CD4-positive, CD25-positive, alpha-beta regulatory T cell (primary cell): ENCODE measurements around the gene ELOVL2. TPM values are rescaled to one million over a fixed set of nuclear protein-coding genes. Genes with fewer than 3 reads are reported as not detected.

Experiments
- ATAC-seq, 2 donors: fragments of 150-1000 bp; cut with Tn5 transposase; one replicate each; pipeline ENCODE4 v1.10.0; 2021; ENCODE audit warnings: low read depth in 2 of 2, moderate number of reproducible peaks in 2 of 2, moderate library complexity in 1 of 2
- DNase-seq, 3 donors: peaks; one replicate each; pipeline versions ENCODE4 v3.0.0 to v3.0.0-alpha.2; 2012 to 2022; ENCODE audit warnings: mixed read lengths in 1 of 3
- H3K27ac ChIP-seq: one replicate; pipeline ENCODE4 v1.7.0; 2013; ENCODE audit warnings: mild to moderate bottlenecking, low read length; ENCODE audit not compliant: insufficient read depth, poor library complexity, severe bottlenecking
- H3K27me3 ChIP-seq: one replicate; pipeline ENCODE4 v1.7.0; 2013; ENCODE audit warnings: low read length; ENCODE audit not compliant: control insufficient read depth, insufficient read depth
- H3K36me3 ChIP-seq: one replicate; pipeline ENCODE4 v1.7.0; 2013; ENCODE audit warnings: mild to moderate bottlenecking, low read length, moderate library complexity; ENCODE audit not compliant: control insufficient read depth, insufficient read depth
- H3K4me1 ChIP-seq: 2 replicates; pipeline ENCODE4 v1.7.0; 2013; ENCODE audit warnings: mild to moderate bottlenecking, low read length; ENCODE audit not compliant: insufficient read depth, control insufficient read depth, poor library complexity, severe bottlenecking
- H3K4me3 ChIP-seq: one replicate; pipeline ENCODE4 v1.7.0; 2013; ENCODE audit warnings: low read depth, mild to moderate bottlenecking, low read length, moderate library complexity
- H3K9me3 ChIP-seq, 2 experiments: 1 replicate in 1 of 2; 2 replicates in 1 of 2; pipeline ENCODE4 v1.7.0; 2013; ENCODE audit warnings: low read length in 2 of 2, mild to moderate bottlenecking in 1 of 2, moderate library complexity in 1 of 2; ENCODE audit not compliant: control insufficient read depth in 2 of 2
- H3K27ac Mint-ChIP-seq, 3 donors: one replicate each; pipeline ENCODE4 v1.8.0; 2020 to 2022; ENCODE audit warnings: mild to moderate bottlenecking in 3 of 3, mixed read lengths in 3 of 3, moderate library complexity in 2 of 3
- H3K27me3 Mint-ChIP-seq: one replicate; pipeline ENCODE4 v1.8.0; 2022; ENCODE audit warnings: mild to moderate bottlenecking, mixed read lengths
- H3K36me3 Mint-ChIP-seq: one replicate; pipeline ENCODE4 v1.8.0; 2020; ENCODE audit warnings: mixed read lengths
- H3K4me1 Mint-ChIP-seq, 4 donors: one replicate each; pipeline ENCODE4 v1.8.0; 2020 to 2022; ENCODE audit warnings: mixed read lengths in 4 of 4, mild to moderate bottlenecking in 1 of 4
- H3K4me3 Mint-ChIP-seq, 4 donors: one replicate each; pipeline ENCODE4 v1.8.0; 2020 to 2022; ENCODE audit warnings: mild to moderate bottlenecking in 4 of 4, mixed read lengths in 4 of 4, moderate library complexity in 3 of 4
- H3K9me3 Mint-ChIP-seq, 7 donors: one replicate each; pipeline ENCODE4 v1.8.0; 2020 to 2022; ENCODE audit warnings: mixed read lengths in 7 of 7, mild to moderate bottlenecking in 3 of 7, moderate library complexity in 2 of 7
- polyA plus RNA-seq, 4 donors: library from polyadenylated mRNA; unstranded; fragments of 300-500 nt; fragmentation: Illumina TruSeq; gene quantifications; one replicate each; pipeline ENCODE4 v1.2.3, GENCODE V29; 2021
- total RNA-seq: library from RNA; stranded (reverse); gene quantifications from one replicate; pipeline ENCODE4 v1.2.3, GENCODE V29; 2022

ELOVL2 gene
- total and polyA plus RNA-seq, 5 donors from 2014 or later, result not detected

DNA sequence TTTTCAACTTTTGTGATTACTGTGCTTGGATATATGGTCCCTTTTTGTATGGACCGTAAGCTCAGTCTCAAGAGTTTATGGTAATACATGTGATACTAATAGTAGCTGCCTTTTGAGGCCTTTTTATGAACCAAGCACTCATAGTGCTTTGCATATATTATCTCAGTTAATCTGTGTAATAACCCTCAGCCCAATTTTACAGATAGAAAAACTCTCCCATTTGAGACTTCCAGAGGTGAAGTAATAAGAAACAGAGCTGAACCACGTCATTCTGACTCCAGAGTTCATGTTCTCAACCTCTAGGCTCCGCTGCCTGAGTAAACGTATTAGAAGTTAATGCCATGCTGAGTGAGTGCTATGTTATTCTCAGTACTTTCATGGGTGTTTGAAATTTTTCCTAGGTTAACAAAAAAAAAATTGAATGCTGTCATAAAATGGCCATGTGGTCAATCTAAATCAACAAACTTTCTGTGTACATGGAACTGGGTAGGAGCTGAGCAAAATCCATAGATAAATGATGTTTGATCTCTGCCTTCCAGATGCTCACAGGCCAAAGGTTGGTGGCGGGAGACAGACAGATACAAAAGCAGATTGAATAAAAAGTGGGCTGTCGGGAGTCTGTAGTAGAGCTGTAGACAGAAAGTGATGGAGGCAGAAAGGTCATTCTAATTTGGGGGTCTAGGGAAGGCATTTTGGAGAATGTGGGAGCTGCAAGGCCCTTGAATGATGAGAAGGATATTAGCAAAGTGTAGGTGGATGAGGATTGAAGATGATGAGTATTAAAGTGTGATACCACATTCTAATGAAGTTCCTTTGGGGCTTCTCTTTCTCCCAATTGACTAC is 22.6 kb upstream of the ELOVL2 start:
- Mint-ChIP-seq H3K36me3 (no peaks in the 10 kb centered on the region), H3K27ac (no peak overlapping the region), H3K4me3 (no peak overlapping the region), H3K9me3 (no peaks in the 10 kb centered on the region), H3K27me3 (peaks cover 42% of the 10 kb centered on the region), H3K4me1 (no peaks in the 10 kb centered on the region)
- Histone ChIP-seq H3K4me1 (no peaks in the 10 kb centered on the region), H3K9me3 (no peaks in the 10 kb centered on the region), H3K36me3 (no peaks in the 10 kb centered on the region), H3K27ac (no peak overlapping the region), H3K4me3 (no peak overlapping the region), H3K27me3 (peaks cover 1% of the 10 kb centered on the region)
- ATAC-seq (no peak), DNase-seq (no peak)

DNA sequence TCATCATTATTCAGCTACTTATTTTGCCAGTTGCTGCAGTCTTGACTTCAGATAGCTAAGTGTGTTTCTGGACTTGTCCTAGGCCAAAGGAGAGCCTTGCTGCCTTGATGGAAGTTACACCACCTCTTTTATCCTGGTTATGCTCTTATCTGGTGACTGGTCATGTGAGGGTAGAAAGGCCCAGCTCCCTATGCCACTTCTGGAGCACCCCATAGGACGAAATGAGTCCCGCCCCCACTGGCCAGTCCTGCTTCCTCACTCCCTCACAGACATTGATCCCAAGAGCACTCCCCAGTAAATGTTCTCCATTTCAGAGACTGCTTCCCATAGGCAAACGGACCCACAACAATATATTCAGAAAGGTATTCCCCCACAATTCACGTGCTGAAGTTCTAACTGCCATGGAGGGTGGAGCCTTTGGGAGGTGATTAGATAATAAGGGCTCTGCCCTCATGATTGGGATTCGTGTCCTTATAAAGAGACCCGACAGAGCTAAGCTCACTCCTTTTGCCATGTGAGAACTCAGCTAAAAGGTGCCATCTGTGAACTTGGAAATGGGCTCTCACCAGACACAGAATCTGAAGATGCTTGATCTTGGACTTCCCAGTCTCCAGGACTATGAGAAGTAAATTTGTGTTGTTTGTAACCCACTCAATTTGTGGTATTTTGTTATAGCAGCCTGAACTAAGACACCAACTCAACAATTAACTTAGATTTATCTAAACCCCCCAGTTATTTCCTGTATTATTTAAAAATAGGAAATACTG is 21.5 kb upstream of the ELOVL2 start:
- Mint-ChIP-seq H3K27me3 (peaks cover 44% of the 10 kb centered on the region), H3K27ac (no peak overlapping the region), H3K36me3 (no peaks in the 10 kb centered on the region), H3K4me3 (no peak overlapping the region), H3K9me3 (no peaks in the 10 kb centered on the region), H3K4me1 (no peaks in the 10 kb centered on the region)
- no peaks in the 10 kb centered on the region for H3K4me1 ChIP-seq
- peaks cover 1% of the 10 kb centered on the region for H3K27me3 ChIP-seq
- H3K36me3 ChIP-seq, result no peaks in the 10 kb centered on the region
- H3K9me3 ChIP-seq, result no peaks in the 10 kb centered on the region
- no peak overlapping the region for H3K27ac ChIP-seq
- DNase-seq (no peak), ATAC-seq (no peak)
- no peak overlapping the region for H3K4me3 ChIP-seq

DNA sequence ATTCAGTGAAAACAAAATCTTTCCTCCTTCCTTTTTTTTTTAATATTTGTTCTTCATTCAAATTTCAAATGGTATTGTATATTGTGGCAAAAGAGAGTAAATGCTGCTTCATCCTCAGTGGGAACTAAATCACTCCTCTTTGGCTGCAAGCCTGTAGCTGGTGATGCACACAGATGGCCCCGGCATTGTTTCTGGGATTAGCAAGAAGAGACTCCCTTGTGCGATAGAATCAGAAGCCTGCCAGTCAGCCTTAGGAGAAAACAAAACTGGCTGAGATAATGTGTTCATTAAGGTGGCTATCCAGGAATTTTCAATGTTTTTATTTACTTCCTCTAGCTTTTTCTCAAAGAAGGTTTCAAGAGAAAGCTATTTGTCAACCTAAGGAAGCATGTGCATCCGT is 20.7 kb upstream of the ELOVL2 start:
- Histone ChIP-seq H3K4me3 (no peak overlapping the region), H3K36me3 (no peaks in the 10 kb centered on the region), H3K27me3 (peaks cover 1% of the 10 kb centered on the region), H3K4me1 (no peaks in the 10 kb centered on the region), H3K9me3 (no peaks in the 10 kb centered on the region), H3K27ac (no peak overlapping the region)
- Mint-ChIP-seq H3K4me3 (no peak overlapping the region), H3K36me3 (no peaks in the 10 kb centered on the region), H3K9me3 (no peaks in the 10 kb centered on the region), H3K4me1 (no peaks in the 10 kb centered on the region), H3K27me3 (peaks cover 48% of the 10 kb centered on the region), H3K27ac (no peak overlapping the region)
- no peak for DNase-seq
- no peak for ATAC-seq

DNA sequence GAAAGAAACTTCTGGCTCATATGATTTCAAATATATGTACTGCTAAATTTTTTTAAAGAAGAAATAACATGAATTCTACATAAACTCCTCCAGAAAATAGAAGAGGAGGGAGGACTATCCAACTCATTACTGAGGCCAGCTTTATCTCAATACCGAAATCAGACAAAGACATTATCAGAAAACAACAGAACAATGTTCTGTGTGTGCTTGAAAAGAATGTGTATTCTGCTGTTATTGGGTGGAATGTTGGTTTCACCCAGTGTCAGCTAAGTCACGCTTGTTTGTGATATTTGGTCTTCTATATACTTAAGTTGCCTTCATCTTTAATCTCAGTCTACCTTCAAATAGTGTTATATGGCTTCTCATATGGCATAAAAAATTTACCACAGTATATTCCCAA is 18.6 kb upstream of the ELOVL2 start:
- ATAC-seq, result no peak
- Mint-ChIP-seq H3K4me3 (no peak overlapping the region), H3K27ac (no peak overlapping the region), H3K9me3 (no peaks in the 10 kb centered on the region), H3K4me1 (no peaks in the 10 kb centered on the region), H3K27me3 (peaks cover 39% of the 10 kb centered on the region), H3K36me3 (no peaks in the 10 kb centered on the region)
- Histone ChIP-seq H3K4me3 (no peak overlapping the region), H3K36me3 (no peaks in the 10 kb centered on the region), H3K9me3 (no peaks in the 10 kb centered on the region), H3K27me3 (peaks cover 1% of the 10 kb centered on the region), H3K27ac (no peak overlapping the region), H3K4me1 (no peaks in the 10 kb centered on the region)
- DNase-seq, result no peak

DNA sequence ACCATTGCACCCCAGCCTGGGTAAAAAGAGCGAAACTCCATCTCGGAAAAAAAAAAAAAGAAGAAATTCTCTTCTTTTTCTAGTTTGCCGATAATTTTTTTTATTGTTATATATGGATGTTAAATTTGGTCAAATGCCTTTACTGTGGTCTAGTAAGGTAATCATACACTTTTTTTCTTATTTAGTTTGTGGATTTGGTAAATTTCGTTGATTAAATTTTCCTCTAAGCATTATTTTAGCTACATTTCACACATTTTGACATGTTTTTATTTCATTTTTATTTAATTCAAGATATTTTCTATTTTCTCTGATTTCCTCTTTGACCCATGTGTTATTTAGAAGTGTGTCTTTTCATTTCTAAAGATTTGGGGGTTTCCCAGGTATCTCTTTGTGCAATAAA is 18.0 kb upstream of the ELOVL2 start:
- Histone ChIP-seq H3K36me3 (no peaks in the 10 kb centered on the region), H3K27me3 (peaks cover 1% of the 10 kb centered on the region), H3K27ac (no peak overlapping the region), H3K4me1 (no peaks in the 10 kb centered on the region), H3K9me3 (no peaks in the 10 kb centered on the region), H3K4me3 (no peak overlapping the region)
- ATAC-seq (no peak), DNase-seq (no peak)
- no peak overlapping the region for H3K4me3 Mint-ChIP-seq
- no peaks in the 10 kb centered on the region for H3K4me1 Mint-ChIP-seq
- H3K9me3 Mint-ChIP-seq, result no peaks in the 10 kb centered on the region
- H3K27me3 Mint-ChIP-seq, result peaks cover 34% of the 10 kb centered on the region
- no peaks in the 10 kb centered on the region for H3K36me3 Mint-ChIP-seq
- H3K27ac Mint-ChIP-seq, result no peak overlapping the region

DNA sequence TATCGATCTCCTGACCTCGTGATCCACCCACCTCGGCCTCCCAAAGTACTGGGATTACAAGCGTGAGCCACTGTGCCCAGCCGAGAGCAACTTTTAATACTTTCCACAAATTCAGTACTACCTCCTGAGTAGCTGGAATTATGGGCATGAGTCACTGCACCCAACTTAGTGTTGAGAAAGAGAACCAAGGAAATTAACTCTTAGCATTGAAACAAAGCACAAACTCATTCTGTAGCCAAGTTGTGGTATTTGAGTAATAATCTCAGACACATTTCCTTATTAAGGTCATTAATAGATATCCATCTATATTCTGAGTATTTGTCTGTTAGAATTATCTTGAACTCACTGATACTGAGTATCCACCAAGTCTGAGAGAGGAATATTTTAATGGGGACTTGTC is 14.3 kb upstream of the ELOVL2 start:
- Histone ChIP-seq H3K4me1 (no peaks in the 10 kb centered on the region), H3K27ac (no peak overlapping the region), H3K4me3 (no peak overlapping the region), H3K36me3 (no peaks in the 10 kb centered on the region), H3K9me3 (no peaks in the 10 kb centered on the region), H3K27me3 (peaks cover 8% of the 10 kb centered on the region)
- H3K36me3 Mint-ChIP-seq, result no peaks in the 10 kb centered on the region
- H3K4me3 Mint-ChIP-seq, result no peak overlapping the region
- H3K27ac Mint-ChIP-seq, result no peak overlapping the region
- DNase-seq (no peak), ATAC-seq (no peak)
- peaks cover 36% of the 10 kb centered on the region for H3K27me3 Mint-ChIP-seq
- H3K9me3 Mint-ChIP-seq, result peaks cover 0 to 2% (median 0%) of the 10 kb centered on the region in 7 donors
- no peaks in the 10 kb centered on the region for H3K4me1 Mint-ChIP-seq

DNA sequence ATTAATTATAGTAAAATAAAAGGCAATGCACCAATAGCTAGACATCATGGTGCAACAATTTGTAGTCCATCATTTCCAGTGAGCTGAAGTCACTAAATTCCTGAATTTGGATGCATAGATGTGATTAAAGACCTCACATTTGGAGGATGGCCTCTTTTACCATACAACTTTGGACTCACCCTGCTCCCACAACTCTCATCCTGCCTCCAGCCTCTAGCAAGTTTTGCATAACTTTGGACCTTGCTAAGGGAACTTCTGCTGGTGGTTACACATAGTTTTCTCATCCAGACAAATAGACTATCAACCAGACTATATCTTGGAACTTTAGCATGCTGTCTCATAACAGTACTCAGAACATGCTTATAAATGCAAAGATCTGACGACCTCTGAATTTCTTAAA is 12.8 kb upstream of the ELOVL2 start:
- Histone ChIP-seq H3K9me3 (no peaks in the 10 kb centered on the region), H3K27me3 (peaks cover 9% of the 10 kb centered on the region), H3K36me3 (no peaks in the 10 kb centered on the region), H3K27ac (no peak overlapping the region), H3K4me3 (no peak overlapping the region), H3K4me1 (no peaks in the 10 kb centered on the region)
- no peaks in the 10 kb centered on the region for H3K4me1 Mint-ChIP-seq
- no peaks in the 10 kb centered on the region for H3K36me3 Mint-ChIP-seq
- no peak overlapping the region for H3K27ac Mint-ChIP-seq
- H3K9me3 Mint-ChIP-seq, result peaks cover 0 to 2% (median 0%) of the 10 kb centered on the region in 7 donors
- peaks cover 31% of the 10 kb centered on the region for H3K27me3 Mint-ChIP-seq
- DNase-seq (no peak), ATAC-seq (no peak)
- H3K4me3 Mint-ChIP-seq, result no peak overlapping the region
